RWPE1 (cell line): ENCODE results near the gene THOC2.
"Not testable (repeated sequence)": the region's sequence is repeated elsewhere in the genome, so short reads cannot be mapped to it uniquely, and the experiment has no call there.

Source experiments
- CTCF ChIA-PET: fragments of 350-600 bp; sonication (Branson Sonifier 250); formaldehyde crosslinking; extraction: SDS; loops from one replicate; lab custom pipeline; 2021; lab: Yijun Ruan, JAX
- POLR2A ChIA-PET: fragments of 400-600 bp; formaldehyde crosslinking; extraction: SDS; loops from one replicate; lab custom pipeline; 2020; ENCODE audit warnings: antibody characterized with exemption; ENCODE audit not compliant: low non-redundant PET; lab: Yijun Ruan, JAX
- DNase-seq: peaks from one replicate; pipeline ENCODE4 v3.0.0; 2012; ENCODE audit warnings: low spot score
- H3K27ac ChIP-seq: fragments of 450-650 bp; 2 replicates; pipeline ENCODE4 v1.5.1; 2017
- CTCF ChIP-seq: fragments of 450-650 bp; conservative IDR thresholded peaks from 2 replicates; pipeline ENCODE4 v1.5.1; 2017; ENCODE audit warnings: low read depth, mild to moderate bottlenecking

The THOC2 gene

GRCh38 chrX:123581586-123581985 is 151.3 kb downstream of the THOC2 start:
- POLR2A ChIA-PET, result no interaction called here
- CTCF ChIA-PET, result no interaction called here

DNA sequence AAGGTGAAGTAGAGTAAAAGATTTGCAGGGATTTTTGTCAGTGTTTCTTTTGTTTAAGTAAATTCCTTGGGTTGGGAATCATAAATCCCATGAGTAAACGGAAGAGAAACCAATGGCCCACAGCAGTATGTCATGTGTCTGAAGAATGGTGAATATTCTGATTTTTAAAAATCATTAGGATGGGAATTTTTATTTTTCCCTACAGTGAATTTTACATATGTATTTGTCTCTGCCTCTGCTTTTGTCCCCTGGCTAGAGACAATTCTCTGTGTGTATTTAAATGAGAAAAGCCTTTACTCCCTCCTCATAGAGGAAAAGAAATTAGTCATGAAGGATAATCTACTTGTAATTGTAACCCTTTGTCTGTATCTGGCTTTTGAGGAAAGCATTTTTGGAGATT is 152.1 kb downstream of the THOC2 start:
- CTCF ChIA-PET, result no interaction called here
- POLR2A ChIA-PET, result no interaction called here
- DNase-seq, result no peak
- no peak for TF ChIP-seq CTCF
- no peak overlapping the region for H3K27ac ChIP-seq

More at GRCh38 chrX:123581586-123581985, 151.3 kb downstream of the THOC2 start:
- H3K27ac ChIP-seq, result no peak overlapping the region
- DNase-seq, result no peak
- no peak for TF ChIP-seq CTCF

DNA sequence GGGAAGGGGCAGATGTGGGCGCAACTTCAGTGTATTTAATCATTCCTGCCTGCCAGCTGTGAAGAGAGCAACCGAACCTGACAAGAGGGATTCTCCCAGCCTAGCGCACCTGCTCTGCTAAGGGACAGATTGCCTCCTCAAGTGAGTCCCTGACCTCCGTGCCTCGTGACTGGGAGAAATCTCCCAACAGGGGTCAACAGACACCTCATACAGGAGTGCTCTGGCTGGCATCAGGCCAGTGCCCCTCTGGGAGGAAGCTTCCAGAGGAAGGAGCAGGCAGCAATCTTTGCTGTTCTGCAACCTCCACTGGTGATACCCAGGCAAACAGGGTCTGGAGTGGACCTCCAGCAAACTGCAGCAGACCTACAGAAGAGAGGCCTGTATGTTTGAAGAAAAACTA is 158.8 kb downstream of the THOC2 start:
- POLR2A ChIA-PET, DNase-seq, CTCF ChIA-PET, H3K27ac ChIP-seq: not testable (repeated sequence)

GRCh38 chrX:123570011-123570590 is 162.8 kb downstream of the THOC2 start:
- no peak overlapping the region for H3K27ac ChIP-seq
- ChIA-PET CTCF (no interaction called here), POLR2A (no interaction called here)
- TF ChIP-seq CTCF, result no peak
- no peak for DNase-seq

DNA sequence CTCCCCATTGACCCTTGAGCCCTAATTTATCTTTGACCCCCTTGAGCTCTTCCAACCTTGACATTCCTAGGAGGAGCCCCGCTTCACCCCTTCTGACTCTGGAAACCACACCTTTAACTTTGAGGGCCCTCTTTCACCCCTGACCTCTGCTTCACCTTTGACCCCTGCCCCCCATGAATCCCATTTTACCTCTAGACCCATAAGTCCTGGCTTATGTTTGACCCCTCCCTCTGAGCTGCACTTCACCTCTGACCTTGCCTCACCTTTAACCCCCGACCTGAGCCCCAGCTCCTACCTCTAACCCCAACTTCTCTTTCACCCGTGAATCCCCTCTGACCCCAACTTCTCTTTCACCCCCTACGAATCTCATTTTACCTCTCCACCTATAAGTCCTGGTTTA is 169.7 kb downstream of the THOC2 start:
- ChIA-PET POLR2A (no interaction called here), CTCF (no interaction called here)
- H3K27ac ChIP-seq, result no peak overlapping the region
- DNase-seq, result no peak
- TF ChIP-seq CTCF, result no peak

GRCh38 chrX:123562342-123563146 is 170.3 kb downstream of the THOC2 start:
- ChIA-PET POLR2A (no interaction called here), CTCF (no interaction called here)
- H3K27ac ChIP-seq, result no peak overlapping the region
- TF ChIP-seq CTCF, result no peak
- DNase-seq, result no peak

DNA sequence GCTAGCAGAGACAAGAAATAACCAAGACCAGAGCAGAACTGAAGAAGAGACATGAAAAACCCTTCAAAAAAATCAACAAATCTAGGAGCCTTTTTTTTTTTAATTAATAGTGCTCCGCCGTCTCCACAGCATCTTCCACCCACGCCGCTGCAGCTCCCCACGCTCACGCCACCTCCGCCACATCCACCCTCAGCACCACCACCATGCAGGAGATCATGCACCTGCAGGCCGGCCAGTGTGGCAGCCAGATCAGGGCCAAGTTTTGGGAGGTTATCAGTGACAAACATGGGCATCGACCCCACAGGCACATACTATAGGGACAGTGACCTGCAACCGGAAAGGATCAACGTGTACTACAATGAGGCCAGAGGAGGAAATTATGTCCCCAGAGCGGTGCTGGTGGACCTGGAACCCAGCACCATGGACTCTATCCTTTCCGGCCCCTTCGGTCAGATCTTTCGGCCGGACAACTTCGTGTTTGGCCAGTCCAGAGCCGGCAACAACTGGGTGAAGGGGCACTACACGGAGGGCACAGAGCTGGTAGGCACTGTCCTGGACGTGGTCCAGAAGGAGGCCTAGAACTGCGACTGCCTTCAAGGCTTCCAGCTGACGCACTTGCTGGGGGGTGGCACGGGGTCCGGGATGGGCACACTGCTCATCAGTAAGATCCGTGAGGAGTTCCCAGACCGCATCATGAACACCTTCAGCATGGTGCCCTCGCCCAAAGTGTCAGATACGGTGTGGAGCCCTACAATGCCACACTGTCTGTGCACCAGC is 171.2 kb downstream of the THOC2 start:
- POLR2A ChIA-PET, result no interaction called here
- TF ChIP-seq CTCF, result no peak
- CTCF ChIA-PET, result no interaction called here
- H3K27ac ChIP-seq, result no peak overlapping the region
- no peak for DNase-seq
